GM21526 (cell line): ENCODE data around the gene TMEM52.
"Not testable (repeated sequence)": the region's sequence is repeated elsewhere in the genome, so short reads cannot be mapped to it uniquely, and the experiment has no call there.

ENCODE experiments used
- ATAC-seq: cut with Tn5 transposase; IDR thresholded peaks from one replicate; pipeline ENCODE4 v1.9.1; 2021; ENCODE audit warnings: moderate library complexity; ENCODE audit not compliant: unreplicated experiment, low FRiP score

The TMEM52 gene

GRCh38 chr1:1947493-1947892, 28.4 kb upstream of the TMEM52 start:
- no peak for ATAC-seq

- no peak for ATAC-seq
Observed at GRCh38 chr1:1946540-1946939, 27.5 kb upstream of the TMEM52 start.

- no peak for ATAC-seq
Observed at GRCh38 chr1:1945782-1946393, 26.8 kb upstream of the TMEM52 start.

- ATAC-seq: no peak
Observed at GRCh38 chr1:1943834-1944570, 24.9 kb upstream of the TMEM52 start.

- no peak for ATAC-seq
Observed at GRCh38 chr1:1942753-1943656, 23.9 kb upstream of the TMEM52 start.

- no peak for ATAC-seq
Observed at GRCh38 chr1:1941868-1942752, 23.0 kb upstream of the TMEM52 start.

GRCh38 chr1:1941211-1941841, 22.2 kb upstream of the TMEM52 start:
- ATAC-seq: no peak

- ATAC-seq: no peak
Observed at GRCh38 chr1:1940123-1940425, 21.0 kb upstream of the TMEM52 start.

- no peak for ATAC-seq
Observed at GRCh38 chr1:1939296-1940122, 20.4 kb upstream of the TMEM52 start.

GRCh38 chr1:1938613-1939295, 19.7 kb upstream of the TMEM52 start:
- ATAC-seq: no peak

GRCh38 chr1:1938276-1938573, 19.1 kb upstream of the TMEM52 start:
- no peak for ATAC-seq

- no peak for ATAC-seq
Observed at GRCh38 chr1:1937549-1938275, 18.6 kb upstream of the TMEM52 start.

GRCh38 chr1:1937061-1937460, 18.0 kb upstream of the TMEM52 start:
- no peak for ATAC-seq

GRCh38 chr1:1934848-1935247, 15.8 kb upstream of the TMEM52 start:
- ATAC-seq: not testable (repeated sequence)

GRCh38 chr1:1929639-1930545, 10.8 kb upstream of the TMEM52 start:
- ATAC-seq: no peak

- no peak for ATAC-seq
Observed at GRCh38 chr1:1929102-1929638, 10.1 kb upstream of the TMEM52 start.
